ENCODE data around the gene TWIST1.

TWIST1 gene

GRCh38 chr7:19094598-19095352 lies 22.7 kb downstream of the TWIST1 start:
- no peak for DNase-seq

DNA sequence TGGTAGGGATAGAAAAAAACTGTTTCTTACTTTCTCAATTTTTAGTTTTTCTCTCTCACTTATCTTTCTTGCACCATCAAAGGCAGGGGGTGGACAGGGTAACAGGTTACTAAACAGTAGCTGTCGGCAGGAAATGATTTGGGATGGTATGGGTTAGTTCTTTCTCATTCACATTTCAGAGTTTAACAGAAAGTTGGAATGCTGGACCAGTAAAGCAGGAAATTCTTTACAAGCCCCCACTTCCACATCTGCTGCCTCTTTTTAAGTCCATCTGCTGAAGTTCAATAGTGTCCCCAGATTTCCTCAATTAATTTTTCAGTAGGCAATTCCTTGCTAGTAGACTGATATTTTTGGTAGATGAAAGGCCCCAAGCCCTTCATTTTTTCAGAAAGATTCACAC lies 23.3 kb downstream of the TWIST1 start:
- DNase-seq: no peak

DNA sequence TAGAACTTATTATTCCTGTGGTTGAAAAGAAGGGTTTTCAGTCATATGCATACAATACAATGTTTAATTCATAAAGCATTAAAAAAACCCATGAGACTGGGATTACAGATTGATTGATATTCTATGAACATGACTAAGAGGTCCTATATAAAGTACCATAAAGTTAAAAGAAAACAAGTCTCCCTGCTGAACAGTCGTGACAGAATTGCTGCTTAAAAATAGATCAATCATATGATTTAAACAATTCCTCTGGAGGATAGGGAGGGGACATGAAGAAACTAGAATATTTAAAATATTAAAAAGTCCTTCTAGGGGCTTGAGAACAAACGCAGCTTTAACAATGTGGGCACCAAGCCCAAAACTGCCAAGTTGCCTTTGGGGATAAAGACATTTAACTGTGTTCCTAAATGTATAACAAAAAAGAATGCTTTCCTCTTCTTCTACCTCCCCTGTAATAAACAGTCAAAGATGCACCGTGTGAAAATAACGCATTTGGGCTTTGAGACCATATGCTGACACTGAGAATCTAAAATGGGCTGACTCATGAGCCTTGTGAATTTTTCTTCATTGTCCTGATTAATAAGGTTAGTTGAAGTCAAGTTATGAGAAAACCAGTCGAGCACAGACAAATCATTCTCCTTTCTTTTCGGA lies 25.8 kb downstream of the TWIST1 start:
- no peak for DNase-seq

DNA sequence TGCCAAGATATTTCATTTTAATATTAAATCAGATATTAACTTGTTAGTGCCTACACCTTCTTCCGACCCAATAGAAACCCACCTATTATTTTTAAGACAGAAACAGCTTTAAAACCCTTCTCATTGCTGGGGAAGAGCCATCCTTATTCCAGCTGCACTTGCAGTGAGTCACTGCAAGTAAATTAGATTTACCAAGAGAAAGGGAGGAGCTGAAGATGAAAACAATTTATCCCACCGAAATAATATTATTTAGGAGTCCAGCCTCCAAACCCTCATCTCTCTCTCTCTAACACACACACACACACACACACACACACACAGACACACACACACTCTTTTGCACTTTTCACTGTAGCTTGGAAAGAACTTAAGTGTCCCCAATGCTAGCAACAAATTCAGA lies 26.9 kb downstream of the TWIST1 start:
- no peak for DNase-seq

DNA sequence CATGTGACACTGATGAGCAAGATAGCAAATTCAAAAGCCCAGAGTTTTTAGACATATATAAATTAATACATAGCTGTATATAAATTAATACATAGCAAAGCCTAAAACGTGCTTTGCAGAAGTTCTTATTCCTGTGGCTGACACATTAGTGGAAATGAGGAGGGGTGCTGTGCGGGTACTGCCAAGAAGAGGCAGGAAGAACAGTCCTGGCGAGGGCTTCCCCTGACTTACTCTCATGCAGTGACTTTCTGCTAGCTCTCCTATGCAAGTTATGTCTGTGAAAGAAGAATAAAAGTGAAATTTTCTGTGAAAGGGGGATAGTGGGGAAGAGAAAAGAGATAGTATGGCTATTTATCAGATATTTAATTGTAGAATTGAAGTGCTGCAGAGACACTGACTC lies 27.6 kb downstream of the TWIST1 start:
- DNase-seq: no peak

DNA sequence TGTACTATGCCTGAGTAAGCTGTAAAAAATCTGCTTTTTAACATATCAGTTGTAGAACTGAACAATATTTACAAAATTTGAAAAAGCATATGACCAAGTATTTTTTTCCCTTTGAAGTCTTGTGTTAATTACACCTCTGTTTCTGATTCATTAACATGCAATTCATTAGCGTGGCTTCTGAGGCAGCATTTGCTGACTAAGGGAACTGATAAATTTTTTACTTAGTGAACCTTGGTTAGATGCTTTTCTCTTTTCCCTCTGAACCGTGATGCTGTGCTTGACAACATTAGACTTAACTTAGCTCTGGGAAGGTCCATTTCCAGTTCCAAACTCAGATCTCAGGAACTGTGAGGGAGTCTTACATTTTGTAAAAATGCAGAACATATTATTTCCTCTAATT lies 28.1 kb downstream of the TWIST1 start:
- no peak for DNase-seq

GRCh38 chr7:19080093-19080492 lies 37.3 kb downstream of the TWIST1 start:
- no peak for DNase-seq

DNA sequence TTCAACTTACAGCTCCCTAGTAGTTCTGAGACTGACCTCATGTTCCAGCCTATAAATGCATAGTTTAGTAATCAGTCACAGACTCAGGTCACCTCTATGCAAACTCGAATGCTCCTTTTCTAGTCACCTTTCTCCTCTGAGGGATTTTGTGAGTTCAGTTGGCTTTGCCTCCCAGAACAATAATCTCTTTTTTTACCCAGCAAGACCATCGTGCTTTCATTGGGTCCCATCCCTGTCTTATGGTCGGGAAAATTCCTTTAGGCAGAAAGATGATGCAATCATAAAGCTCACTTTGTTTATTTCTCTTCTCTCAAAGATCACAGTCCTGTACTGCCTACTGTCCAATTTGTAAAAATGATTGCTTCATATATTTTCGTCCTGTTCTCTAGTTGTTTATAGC lies 38.4 kb downstream of the TWIST1 start:
- no peak for DNase-seq

DNA sequence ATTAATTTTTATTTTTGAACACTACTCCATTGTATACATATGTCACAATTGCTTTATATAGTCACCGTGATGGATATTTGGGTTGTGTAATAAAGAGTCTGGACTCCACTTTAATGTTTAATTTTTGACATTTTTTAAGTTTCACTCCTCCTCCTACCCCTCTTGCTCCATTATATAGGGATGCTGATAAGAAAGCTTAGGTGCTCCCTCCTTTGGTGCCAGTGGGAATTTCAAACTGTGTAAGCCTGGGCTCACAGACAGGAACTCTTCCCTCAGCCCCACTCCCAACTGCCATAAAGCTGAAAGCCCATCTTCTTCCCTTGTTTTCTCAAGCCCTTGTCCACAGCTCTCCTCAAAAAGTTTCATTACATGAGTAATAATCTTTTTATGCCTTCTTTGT lies 47.6 kb downstream of the TWIST1 start:
- DNase-seq: no peak

DNA sequence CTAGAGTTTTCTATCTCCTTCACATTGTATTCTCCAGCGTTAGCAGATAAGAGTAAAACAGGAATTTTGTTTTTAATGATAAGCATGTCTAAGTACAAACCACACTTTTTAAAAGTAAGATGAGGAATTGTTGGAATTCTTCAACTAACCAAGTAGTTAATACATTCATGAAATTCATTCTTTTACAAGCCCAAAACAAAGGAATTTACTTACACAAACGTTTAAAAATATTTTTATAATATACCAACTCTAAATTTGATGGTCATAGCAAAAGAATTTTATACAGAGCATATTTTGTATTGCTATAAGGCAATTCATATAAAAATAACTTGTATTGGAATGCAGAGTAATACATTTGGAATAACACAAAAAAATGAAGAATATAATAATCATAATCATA lies 51.3 kb downstream of the TWIST1 start:
- no peak for DNase-seq

Measured in CD4-positive, alpha-beta T cell treated with Interferon gamma for 1 hour (primary cell).